GM23338 (cell line): ENCODE results near the gene TEX35.

Experiments used
- CREB1 ChIP-seq: fragments of 250-450 bp; sonication (Bioruptor Pico); IDR thresholded peaks from 2 replicates; pipeline ENCODE4 v1.5.0; 2020; ENCODE audit warnings: low read depth, mild to moderate bottlenecking, moderate library complexity
- CTCF ChIP-seq, 2 experiments: fragments of 200-600 bp in 1 of 2; sonication (generic) in 1 of 2; conservative IDR thresholded peaks; 2 replicates each; pipeline versions ENCODE4 v1.5.1 to v1.6.1; 2016 to 2017; ENCODE audit warnings: antibody characterized with exemption in 2 of 2, low read depth in 2 of 2, mild to moderate bottlenecking in 2 of 2, moderate library complexity in 1 of 2
- ETS1 ChIP-seq: IDR thresholded peaks from 2 replicates; pipeline ENCODE4 v1.6.1; 2016; ENCODE audit warnings: antibody characterized with exemption
- EZH2 ChIP-seq: fragments of 200-600 bp; sonication (generic); IDR thresholded peaks from one replicate; pipeline ENCODE4 v1.8.0; 2017; ENCODE audit warnings: antibody characterized with exemption, mild to moderate bottlenecking, low read depth; ENCODE audit not compliant: unreplicated experiment
- EZH2phosphoT487 ChIP-seq: fragments of 200-600 bp; sonication (generic); IDR thresholded peaks from one replicate; pipeline ENCODE4 v1.8.1; 2018; ENCODE audit warnings: antibody characterized with exemption; ENCODE audit not compliant: unreplicated experiment
- JUNB ChIP-seq: IDR thresholded peaks from one replicate; pipeline ENCODE4 v1.6.1; 2016; ENCODE audit warnings: antibody characterized with exemption; ENCODE audit not compliant: unreplicated experiment
- NANOG ChIP-seq: IDR thresholded peaks from 2 replicates; pipeline ENCODE4 v1.6.1; 2016; ENCODE audit warnings: antibody characterized with exemption, borderline replicate concordance
- POLR2AphosphoS5 ChIP-seq: IDR thresholded peaks from 2 replicates; pipeline ENCODE4 v1.6.1; 2016; ENCODE audit warnings: antibody characterized with exemption, low read depth
- STAT1 ChIP-seq: IDR thresholded peaks from one replicate; pipeline ENCODE4 v1.6.1; 2016; ENCODE audit warnings: antibody characterized with exemption; ENCODE audit not compliant: unreplicated experiment
- ZNF331 ChIP-seq: fragments of 250-450 bp; sonication (Bioruptor Pico); IDR thresholded peaks from 2 replicates; pipeline ENCODE4 v1.5.0; 2020; ENCODE audit warnings: low read depth, mild to moderate bottlenecking, moderate library complexity
- TF ChIP-seq, protein P1 (sequence below): IDR thresholded peaks from one replicate; pipeline ENCODE4 v1.6.1; 2018; ENCODE audit warnings: antibody characterized with exemption; ENCODE audit not compliant: unreplicated experiment
- TF ChIP-seq, protein P2 (sequence below): fragments of 250-450 bp; sonication (Bioruptor Pico); IDR thresholded peaks from 2 replicates; pipeline ENCODE4 v1.5.0; 2020; ENCODE audit warnings: mild to moderate bottlenecking, moderate library complexity

- no peak for TF ChIP-seq ETS1
- TF ChIP-seq POLR2AphosphoS5 = no peak
- no peak for TF ChIP-seq EZH2phosphoT487
- TF ChIP-seq CTCF (conservative IDR thresholded peaks at IDR 0.05; ENCODE audit: low read depth in 2 of 2) = no peak
- TF ChIP-seq EZH2 = no peak
- TF ChIP-seq STAT1 = no peak
- TF ChIP-seq, protein P1, sequence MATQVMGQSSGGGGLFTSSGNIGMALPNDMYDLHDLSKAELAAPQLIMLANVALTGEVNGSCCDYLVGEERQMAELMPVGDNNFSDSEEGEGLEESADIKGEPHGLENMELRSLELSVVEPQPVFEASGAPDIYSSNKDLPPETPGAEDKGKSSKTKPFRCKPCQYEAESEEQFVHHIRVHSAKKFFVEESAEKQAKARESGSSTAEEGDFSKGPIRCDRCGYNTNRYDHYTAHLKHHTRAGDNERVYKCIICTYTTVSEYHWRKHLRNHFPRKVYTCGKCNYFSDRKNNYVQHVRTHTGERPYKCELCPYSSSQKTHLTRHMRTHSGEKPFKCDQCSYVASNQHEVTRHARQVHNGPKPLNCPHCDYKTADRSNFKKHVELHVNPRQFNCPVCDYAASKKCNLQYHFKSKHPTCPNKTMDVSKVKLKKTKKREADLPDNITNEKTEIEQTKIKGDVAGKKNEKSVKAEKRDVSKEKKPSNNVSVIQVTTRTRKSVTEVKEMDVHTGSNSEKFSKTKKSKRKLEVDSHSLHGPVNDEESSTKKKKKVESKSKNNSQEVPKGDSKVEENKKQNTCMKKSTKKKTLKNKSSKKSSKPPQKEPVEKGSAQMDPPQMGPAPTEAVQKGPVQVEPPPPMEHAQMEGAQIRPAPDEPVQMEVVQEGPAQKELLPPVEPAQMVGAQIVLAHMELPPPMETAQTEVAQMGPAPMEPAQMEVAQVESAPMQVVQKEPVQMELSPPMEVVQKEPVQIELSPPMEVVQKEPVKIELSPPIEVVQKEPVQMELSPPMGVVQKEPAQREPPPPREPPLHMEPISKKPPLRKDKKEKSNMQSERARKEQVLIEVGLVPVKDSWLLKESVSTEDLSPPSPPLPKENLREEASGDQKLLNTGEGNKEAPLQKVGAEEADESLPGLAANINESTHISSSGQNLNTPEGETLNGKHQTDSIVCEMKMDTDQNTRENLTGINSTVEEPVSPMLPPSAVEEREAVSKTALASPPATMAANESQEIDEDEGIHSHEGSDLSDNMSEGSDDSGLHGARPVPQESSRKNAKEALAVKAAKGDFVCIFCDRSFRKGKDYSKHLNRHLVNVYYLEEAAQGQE = no peak
- TF ChIP-seq JUNB = no peak
- TF ChIP-seq CREB1 (CRISPR knock-in tag) = no peak
- no peak for TF ChIP-seq NANOG
- TF ChIP-seq, protein P2, sequence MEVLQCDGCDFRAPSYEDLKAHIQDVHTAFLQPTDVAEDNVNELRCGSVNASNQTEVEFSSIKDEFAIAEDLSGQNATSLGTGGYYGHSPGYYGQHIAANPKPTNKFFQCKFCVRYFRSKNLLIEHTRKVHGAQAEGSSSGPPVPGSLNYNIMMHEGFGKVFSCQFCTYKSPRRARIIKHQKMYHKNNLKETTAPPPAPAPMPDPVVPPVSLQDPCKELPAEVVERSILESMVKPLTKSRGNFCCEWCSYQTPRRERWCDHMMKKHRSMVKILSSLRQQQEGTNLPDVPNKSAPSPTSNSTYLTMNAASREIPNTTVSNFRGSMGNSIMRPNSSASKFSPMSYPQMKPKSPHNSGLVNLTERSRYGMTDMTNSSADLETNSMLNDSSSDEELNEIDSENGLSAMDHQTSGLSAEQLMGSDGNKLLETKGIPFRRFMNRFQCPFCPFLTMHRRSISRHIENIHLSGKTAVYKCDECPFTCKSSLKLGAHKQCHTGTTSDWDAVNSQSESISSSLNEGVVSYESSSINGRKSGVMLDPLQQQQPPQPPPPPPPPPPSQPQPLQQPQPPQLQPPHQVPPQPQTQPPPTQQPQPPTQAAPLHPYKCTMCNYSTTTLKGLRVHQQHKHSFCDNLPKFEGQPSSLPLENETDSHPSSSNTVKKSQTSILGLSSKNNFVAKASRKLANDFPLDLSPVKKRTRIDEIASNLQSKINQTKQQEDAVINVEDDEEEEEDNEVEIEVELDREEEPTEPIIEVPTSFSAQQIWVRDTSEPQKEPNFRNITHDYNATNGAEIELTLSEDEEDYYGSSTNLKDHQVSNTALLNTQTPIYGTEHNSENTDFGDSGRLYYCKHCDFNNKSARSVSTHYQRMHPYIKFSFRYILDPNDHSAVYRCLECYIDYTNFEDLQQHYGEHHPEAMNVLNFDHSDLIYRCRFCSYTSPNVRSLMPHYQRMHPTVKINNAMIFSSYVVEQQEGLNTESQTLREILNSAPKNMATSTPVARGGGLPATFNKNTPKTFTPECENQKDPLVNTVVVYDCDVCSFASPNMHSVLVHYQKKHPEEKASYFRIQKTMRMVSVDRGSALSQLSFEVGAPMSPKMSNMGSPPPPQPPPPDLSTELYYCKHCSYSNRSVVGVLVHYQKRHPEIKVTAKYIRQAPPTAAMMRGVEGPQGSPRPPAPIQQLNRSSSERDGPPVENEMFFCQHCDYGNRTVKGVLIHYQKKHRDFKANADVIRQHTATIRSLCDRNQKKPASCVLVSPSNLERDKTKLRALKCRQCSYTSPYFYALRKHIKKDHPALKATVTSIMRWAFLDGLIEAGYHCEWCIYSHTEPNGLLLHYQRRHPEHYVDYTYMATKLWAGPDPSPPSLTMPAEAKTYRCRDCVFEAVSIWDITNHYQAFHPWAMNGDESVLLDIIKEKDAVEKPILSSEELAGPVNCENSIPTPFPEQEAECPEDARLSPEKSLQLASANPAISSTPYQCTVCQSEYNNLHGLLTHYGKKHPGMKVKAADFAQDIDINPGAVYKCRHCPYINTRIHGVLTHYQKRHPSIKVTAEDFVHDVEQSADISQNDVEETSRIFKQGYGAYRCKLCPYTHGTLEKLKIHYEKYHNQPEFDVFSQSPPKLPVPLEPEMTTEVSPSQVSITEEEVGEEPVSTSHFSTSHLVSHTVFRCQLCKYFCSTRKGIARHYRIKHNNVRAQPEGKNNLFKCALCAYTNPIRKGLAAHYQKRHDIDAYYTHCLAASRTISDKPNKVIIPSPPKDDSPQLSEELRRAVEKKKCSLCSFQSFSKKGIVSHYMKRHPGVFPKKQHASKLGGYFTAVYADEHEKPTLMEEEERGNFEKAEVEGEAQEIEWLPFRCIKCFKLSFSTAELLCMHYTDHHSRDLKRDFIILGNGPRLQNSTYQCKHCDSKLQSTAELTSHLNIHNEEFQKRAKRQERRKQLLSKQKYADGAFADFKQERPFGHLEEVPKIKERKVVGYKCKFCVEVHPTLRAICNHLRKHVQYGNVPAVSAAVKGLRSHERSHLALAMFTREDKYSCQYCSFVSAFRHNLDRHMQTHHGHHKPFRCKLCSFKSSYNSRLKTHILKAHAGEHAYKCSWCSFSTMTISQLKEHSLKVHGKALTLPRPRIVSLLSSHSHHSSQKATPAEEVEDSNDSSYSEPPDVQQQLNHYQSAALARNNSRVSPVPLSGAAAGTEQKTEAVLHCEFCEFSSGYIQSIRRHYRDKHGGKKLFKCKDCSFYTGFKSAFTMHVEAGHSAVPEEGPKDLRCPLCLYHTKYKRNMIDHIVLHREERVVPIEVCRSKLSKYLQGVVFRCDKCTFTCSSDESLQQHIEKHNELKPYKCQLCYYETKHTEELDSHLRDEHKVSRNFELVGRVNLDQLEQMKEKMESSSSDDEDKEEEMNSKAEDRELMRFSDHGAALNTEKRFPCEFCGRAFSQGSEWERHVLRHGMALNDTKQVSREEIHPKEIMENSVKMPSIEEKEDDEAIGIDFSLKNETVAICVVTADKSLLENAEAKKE (CRISPR knock-in tag) = no peak
- no peak for TF ChIP-seq ZNF331
Observed at GRCh38 chr1:178530037-178530402, 17.1 kb downstream of the TEX35 start.
